GM10248 (cell line): ENCODE results near the gene EPN3.

ENCODE experiments used
- CTCF ChIA-PET: fragments of 300-600 bp; sonication (Branson Sonifier 250); formaldehyde crosslinking; extraction: SDS; loops from one replicate; lab custom pipeline; 2021; ENCODE audit warnings: antibody characterized with exemption; lab: Yijun Ruan, JAX
- POLR2A ChIA-PET: fragments of 350-650 bp; sonication (Branson Sonifier 250); formaldehyde crosslinking; extraction: SDS; loops from one replicate; lab custom pipeline; 2020; ENCODE audit warnings: antibody characterized with exemption; lab: Yijun Ruan, JAX
- DNase-seq: peaks from one replicate; pipeline ENCODE4 v3.0.0; 2012; ENCODE audit errors: extremely low spot score
- TF ChIP-seq, protein P1 (sequence below): IDR thresholded peaks from 2 replicates; pipeline ENCODE4 v1.5.1; 2012; ENCODE audit warnings: mild to moderate bottlenecking, low read depth; ENCODE audit errors: extremely low read depth, missing control alignments, control extremely low read depth

The EPN3 gene

DNA sequence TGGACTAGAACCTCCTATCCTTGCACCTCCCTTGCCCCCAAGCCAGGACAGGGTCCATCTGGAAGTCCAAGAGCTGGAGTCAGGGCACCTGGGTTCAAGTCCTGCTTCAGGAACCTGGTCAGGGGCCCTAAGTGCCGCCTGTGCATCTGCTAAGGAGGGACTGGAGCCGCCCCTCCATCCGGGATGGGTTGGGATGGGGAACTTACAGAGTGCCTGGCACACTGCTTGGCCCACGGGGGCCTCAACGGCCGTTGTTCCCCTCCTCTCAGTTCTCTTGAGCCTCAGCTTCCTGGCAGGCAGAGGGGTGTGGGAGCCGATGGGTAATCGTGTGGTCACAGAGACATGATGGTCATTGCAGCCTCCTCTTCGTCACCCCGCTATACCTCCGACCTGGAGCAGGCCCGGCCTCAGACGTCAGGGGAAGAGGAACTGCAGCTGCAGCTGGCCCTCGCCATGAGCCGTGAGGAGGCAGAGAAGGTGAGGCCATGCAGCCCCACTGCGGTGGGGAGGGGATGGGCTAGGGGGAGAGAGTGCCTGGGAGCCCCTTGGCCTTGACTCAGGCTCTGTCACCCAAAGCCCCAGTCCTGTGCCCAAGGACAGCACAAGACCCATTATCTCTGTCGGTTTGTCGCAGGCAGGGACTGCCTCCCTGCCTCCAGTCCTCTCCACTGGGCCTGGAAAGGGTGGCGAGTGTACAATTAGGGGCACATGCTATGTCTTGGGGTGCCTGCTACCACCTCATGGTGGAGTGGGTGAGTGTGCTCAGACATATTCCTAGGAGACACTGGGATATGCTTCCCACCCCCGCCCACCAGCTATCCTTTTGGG, 5.4 kb downstream of the EPN3 start:
- TF ChIP-seq, protein P1, sequence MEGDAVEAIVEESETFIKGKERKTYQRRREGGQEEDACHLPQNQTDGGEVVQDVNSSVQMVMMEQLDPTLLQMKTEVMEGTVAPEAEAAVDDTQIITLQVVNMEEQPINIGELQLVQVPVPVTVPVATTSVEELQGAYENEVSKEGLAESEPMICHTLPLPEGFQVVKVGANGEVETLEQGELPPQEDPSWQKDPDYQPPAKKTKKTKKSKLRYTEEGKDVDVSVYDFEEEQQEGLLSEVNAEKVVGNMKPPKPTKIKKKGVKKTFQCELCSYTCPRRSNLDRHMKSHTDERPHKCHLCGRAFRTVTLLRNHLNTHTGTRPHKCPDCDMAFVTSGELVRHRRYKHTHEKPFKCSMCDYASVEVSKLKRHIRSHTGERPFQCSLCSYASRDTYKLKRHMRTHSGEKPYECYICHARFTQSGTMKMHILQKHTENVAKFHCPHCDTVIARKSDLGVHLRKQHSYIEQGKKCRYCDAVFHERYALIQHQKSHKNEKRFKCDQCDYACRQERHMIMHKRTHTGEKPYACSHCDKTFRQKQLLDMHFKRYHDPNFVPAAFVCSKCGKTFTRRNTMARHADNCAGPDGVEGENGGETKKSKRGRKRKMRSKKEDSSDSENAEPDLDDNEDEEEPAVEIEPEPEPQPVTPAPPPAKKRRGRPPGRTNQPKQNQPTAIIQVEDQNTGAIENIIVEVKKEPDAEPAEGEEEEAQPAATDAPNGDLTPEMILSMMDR: no peak
- CTCF ChIA-PET: interaction anchor here (1.1 kb wide), 1 partner anchor 36 kb away, joined by 3 read pairs; no protein-coding TSS in a partner anchor
- POLR2A ChIA-PET: no interaction called here
- no peak for DNase-seq

DNA sequence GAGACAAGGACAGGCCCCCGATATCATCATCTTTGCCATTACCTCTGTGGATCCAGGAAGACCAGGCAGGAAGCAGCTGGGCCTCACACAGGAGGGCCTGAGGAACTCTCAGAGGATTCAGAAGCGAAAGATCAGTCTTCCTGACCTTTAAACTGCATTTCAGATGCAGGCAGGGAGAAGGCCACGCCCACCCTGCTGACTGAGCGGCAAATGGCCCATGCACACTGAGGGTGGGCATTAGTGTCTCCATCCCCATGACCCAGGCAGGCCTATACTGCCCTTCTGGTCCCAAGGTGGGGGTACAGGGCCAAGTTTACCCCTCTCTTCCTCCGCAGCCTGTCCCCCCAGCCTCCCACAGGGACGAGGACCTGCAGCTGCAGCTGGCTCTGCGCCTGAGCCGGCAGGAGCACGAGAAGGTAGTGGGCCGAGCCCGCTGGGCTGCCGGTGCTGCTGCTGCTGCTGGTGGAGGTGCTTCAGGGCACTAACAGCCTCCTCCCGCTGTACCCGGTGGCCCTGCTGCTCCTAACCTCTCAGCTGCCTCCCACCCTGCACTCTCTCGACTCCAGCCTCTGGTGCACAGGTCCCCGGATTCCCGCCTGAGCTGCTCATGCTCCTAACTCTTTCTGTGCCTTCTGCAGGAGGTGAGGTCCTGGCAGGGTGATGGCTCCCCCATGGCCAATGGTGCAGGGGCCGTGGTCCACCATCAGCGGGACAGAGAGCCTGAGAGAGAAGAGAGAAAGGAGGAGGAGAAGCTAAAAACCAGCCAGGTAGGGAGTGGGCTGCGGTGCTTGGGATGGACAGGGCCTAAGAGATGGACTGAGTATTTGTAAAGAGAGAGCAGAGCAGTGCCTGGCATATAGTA, 6.2 kb downstream of the EPN3 start:
- CTCF ChIA-PET: interaction anchor here (1.5 kb wide), 1 partner anchor 17 kb away, joined by 3 read pairs; no protein-coding TSS in a partner anchor
- TF ChIP-seq, protein P1: no peak
- DNase-seq: no peak
- POLR2A ChIA-PET: no interaction called here

DNA sequence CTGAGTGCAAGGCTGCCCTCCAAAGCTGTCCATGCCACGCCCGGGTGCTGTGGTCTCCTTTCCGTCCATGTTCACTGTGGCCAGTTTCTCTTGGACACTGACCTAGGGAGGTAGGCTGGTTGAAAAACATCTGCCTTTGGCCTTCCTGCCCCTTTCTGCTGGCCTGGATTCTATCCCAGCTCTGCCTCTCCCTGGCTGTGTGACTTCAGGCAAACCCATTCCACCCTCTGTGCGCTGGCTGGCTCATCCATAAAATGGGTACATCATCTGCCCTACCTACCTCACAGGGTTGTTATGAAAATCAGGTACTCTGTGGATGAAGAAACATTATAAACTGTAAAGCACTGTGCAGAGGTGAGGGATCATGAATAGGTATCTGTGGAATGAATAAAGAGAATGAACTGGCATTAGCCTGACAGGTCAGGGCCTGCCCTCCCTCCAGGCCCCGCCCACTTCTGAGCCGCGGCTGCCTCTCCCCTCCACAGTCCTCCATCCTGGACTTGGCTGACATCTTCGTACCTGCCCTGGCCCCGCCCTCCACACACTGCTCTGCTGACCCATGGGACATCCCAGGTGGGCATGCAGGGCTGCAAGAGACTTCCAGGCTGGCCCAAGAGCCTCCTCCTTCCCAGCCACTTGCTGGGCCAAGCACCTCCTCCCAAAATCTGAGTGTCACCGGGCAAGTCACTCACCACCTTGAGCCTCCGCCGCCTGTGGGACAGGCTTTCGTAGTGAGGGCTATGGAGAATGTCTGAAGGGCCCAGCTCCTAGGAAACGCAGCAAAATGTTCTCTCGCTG, 7.4 kb downstream of the EPN3 start:
- CTCF ChIA-PET: interaction anchor here (1.5 to 2.0 kb wide), 2 partner anchors 11 to 16 kb away, joined by 3 to 4 read pairs; no protein-coding TSS in a partner anchor
- TF ChIP-seq, protein P1: no peak
- DNase-seq: no peak
- POLR2A ChIA-PET: no interaction called here

DNA sequence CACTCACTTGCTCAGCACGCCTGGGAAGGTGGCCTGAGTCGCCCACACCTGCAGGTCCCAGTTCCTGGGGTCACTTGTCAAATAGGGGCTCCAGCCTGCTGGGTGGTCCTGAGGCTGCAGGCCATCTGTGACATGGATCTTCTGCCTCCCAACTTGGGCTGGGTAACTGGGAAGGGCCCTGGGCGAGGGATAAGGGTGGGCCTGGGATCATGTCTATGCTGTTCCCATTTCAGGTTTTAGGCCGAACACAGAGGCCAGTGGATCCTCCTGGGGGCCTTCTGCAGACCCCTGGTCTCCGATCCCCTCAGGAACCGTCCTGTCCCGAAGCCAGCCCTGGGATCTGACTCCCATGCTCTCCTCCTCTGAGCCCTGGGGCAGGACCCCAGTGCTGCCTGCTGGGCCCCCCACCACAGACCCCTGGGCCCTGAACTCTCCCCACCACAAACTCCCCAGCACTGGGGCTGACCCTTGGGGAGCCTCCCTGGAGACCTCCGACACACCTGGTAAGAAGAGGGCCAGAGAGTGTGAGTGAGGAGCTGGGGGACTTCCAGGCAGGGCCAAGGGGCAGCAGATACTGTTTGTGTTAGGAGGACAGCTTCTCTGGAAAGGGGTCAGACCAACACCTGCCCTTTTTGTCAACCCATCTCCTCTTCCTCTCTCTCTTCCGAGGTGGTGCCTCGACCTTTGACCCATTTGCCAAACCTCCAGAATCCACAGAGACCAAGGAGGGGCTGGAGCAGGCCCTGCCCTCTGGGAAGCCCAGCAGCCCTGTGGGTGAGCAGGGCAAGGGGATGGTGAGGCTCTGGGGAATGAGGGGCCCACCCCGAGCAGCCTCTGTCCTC, 8.2 kb downstream of the EPN3 start:
- CTCF ChIA-PET: interaction anchor here (1.0 to 2.0 kb wide), 7 partner anchors 12 to 312 kb away, joined by 3 to 10 read pairs (median 5); partner anchors contain the start of gene RSAD1
- POLR2A ChIA-PET: no interaction called here
- no peak for DNase-seq
- TF ChIP-seq, protein P1: no peak

DNA sequence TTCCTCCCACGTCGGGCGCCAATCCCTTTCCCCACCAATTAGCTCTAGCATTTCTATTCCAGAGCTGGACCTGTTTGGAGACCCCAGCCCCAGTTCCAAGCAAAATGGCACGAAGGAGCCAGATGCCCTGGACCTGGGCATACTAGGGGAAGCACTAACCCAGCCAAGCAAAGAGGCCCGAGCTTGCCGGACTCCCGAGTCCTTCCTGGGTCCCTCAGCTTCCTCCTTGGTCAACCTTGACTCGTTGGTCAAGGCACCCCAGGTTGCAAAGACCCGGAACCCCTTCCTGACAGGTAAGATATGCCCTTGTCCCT, 8.8 kb downstream of the EPN3 start:
- CTCF ChIA-PET: interaction anchor here (0.8 to 2.0 kb wide), 11 partner anchors 11 to 416 kb away, joined by 3 to 10 read pairs (median 4); partner anchors contain the start of gene RSAD1
- TF ChIP-seq, protein P1: no peak
- no peak for DNase-seq
- POLR2A ChIA-PET: interaction anchor here (1.2 kb wide), 1 partner anchor 325 kb away, joined by 6 read pairs; the partner anchor contains the start of gene TOB1
